Dermis blood vessel endothelial cell (primary cell): Measurements from ENCODE around the gene ZKSCAN1. TPM values are rescaled to one million over a fixed set of nuclear protein-coding genes. Genes with fewer than 3 reads are reported as not detected.
"Not testable (repeated sequence)": the region's sequence is repeated elsewhere in the genome, so short reads cannot be mapped to it uniquely, and the experiment has no call there.

Experiments used
- DNase-seq: peaks from one replicate; pipeline ENCODE4 v3.0.0; 2010
- total RNA-seq: library from RNA; depleted of rRNA; stranded (reverse); fragments of >200 nt; gene quantifications from 2 replicates; pipeline ENCODE4 v1.2.3, GENCODE V29; 2014

The ZKSCAN1 gene
- total RNA-seq, 1 donor from 2014 or later, result 50.9 TPM

GRCh38 chr7:100003711-100004661, 11.4 kb upstream of the ZKSCAN1 start:
- peak; percentile 42 for DNase-seq

- no peak for DNase-seq
These were observed 7.5 kb upstream of the ZKSCAN1 start for GRCh38 chr7:100007887-100008286.

DNA sequence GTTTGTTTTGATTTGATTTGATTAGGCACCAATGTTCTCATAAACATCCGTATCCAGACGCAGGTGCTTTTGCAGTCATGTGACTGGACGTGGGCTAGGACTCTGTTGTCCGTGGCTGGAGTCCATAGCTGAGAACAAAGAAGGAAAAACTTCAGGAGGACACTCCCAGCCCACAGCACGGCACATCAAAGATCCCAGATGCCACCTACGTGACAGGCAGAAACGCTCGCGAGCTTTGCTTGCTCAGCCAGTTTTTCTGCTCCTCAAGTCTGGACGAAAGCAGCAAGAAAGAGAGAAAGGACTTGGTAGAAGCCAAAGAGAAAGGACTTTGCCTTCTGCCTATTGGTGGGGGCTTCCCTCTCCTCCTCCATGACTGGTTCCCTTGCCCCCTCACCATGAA, 6.9 kb upstream of the ZKSCAN1 start:
- DNase-seq, result peak; percentile 33

DNA sequence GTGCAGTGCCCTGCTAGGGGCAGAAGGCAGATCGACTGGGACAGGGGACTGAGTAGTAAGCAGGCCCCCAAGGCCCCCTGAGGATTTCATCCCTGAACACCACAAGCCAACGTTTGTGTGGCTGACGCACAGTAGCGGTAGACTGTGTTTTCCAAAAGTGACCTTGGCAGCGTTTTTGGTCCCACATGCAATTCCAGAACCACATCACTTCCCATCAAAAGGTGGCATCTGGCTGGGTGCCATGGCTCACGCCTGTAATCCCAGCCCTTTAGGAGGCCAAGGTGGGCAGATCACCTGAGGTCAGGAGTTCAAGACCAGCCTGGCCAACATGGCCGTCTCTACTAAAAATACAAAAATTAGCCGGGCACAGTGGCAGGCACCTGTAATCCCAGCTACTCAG, 5.4 kb upstream of the ZKSCAN1 start:
- DNase-seq, result not testable (repeated sequence)

- DNase-seq, result no peak
These were observed 4.5 kb upstream of the ZKSCAN1 start for GRCh38 chr7:100010901-100011300.

GRCh38 chr7:100011516-100011915, 3.9 kb upstream of the ZKSCAN1 start:
- DNase-seq, result no peak

DNA sequence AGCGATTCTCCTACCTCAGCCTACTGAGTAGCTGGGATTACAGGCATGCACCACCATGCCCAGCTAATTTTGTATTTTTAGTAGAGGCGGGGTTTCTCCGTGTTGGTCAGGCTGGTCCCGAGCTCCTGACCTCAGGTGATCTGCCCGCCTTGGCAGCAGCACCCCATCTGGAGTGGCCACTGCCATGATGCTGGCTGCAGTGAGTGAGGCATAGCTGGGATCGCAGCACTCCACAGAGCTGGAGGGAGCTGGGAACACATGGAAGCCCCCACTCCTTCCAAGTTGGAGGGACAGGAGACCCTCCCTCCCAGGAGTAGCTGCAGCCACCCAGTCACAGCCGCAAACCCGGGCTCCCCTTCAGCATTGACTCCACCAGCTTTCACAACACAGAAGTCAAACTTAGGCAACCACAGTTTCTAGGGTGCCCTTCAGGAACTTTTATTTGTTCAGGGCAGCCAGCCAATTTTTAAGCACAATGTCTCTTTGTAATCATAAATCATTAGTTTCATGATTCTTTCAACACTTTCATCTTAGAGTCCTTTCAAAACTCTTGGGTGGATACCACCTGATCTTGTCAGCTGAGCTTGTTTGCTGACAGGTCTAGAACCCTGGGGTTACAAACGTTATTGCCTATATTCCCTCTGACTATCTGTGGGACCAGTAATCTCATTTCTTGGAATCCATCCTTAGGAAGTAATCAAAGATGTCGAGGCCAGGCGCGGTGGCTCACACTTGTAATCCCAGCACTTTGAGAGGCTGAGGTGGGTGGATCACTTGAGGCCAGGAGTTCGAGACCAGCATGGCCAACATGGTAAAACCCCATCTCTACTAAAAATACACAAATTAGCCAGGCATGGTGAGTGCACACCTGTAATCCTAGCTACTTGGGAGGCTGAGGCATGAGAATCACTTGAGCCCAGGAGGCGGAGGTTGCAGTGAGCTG, 2.7 kb upstream of the ZKSCAN1 start:
- not testable (repeated sequence) for DNase-seq

DNA sequence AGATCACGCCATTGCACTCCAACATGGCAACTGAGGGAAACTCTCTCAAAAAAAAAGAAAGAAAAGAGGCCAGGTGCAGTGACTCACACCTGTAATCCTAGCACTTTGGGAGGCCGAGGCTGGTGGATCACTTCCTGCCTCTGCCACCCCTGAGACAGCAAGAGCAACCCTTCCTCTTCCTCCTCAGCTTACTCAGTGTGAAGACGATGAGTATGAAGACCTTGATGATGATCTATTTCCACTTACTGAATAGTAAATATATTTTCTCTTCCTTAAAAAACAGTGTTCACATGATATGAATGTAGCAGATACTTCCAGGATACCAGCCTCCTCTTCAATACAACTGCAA, 2.1 kb upstream of the ZKSCAN1 start:
- DNase-seq, result no peak

- peak; percentile 60 for DNase-seq
These were observed 962 bp downstream of the ZKSCAN1 start for GRCh38 chr7:100016215-100016901.

DNA sequence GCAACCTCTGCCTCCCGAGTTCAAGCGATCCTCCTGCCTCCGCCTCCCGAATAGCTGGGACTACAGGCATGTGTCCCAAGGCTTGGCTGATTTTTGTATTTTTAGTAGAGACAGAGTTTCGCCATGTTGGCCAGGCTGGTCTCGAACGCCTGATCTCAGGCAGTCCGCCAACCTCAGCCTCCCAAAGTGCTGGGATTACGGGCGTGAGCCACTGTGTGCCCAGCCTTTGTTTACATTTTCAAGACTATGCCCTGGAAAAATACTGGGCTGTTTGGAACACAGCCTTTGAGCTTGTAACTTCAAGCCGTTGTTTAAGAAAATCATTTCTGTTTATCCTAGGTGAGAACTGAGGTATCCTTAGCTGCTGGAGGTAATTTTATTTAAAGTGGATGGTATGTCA, 1.9 kb downstream of the ZKSCAN1 start:
- DNase-seq, result no peak

GRCh38 chr7:100017875-100018274, 2.5 kb downstream of the ZKSCAN1 start:
- DNase-seq, result no peak

DNA sequence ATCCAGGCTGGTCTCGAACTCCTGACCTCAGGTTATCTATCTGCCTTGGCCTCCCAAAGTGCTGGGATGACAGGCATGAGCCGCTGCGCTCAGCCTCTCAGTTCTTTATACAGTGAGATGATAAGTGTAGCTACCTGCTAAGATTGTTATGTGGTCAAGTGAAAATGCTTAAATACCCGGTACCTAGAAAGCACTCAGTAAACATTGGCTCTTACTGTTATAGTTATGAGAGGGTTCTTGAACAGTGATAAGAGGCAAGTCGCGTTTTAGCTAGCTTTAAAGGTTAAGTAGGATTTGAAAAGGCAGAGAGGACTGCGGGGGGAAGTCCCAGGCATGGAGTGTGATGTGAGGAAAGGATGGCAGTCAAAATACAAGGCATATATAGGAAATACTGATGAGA, 4.5 kb downstream of the ZKSCAN1 start:
- no peak for DNase-seq

- peak; percentile 33 for DNase-seq
These were observed 5.9 kb downstream of the ZKSCAN1 start for GRCh38 chr7:100021297-100021696.

DNA sequence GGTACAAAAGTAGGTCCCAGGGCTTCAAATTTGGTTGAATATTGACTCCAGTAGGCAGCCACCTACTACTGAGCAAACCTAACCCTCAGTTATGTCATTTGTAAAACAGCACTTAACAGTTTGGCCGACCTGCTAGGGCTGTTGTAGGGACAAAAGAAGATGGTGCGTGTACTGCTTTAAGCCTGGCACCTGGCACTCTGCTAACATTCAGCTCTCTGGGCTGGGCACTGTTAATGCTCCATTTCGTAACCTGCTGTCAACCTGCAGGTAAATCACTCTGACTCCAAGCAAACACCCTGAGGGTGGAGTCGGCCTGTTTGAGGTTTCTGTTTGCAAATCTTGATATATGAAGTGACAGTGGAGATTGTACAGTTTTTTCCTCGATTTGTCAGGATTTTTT, 7.2 kb downstream of the ZKSCAN1 start:
- no peak for DNase-seq

- DNase-seq, result no peak
These were observed 8.1 kb downstream of the ZKSCAN1 start for GRCh38 chr7:100023526-100023925.

DNA sequence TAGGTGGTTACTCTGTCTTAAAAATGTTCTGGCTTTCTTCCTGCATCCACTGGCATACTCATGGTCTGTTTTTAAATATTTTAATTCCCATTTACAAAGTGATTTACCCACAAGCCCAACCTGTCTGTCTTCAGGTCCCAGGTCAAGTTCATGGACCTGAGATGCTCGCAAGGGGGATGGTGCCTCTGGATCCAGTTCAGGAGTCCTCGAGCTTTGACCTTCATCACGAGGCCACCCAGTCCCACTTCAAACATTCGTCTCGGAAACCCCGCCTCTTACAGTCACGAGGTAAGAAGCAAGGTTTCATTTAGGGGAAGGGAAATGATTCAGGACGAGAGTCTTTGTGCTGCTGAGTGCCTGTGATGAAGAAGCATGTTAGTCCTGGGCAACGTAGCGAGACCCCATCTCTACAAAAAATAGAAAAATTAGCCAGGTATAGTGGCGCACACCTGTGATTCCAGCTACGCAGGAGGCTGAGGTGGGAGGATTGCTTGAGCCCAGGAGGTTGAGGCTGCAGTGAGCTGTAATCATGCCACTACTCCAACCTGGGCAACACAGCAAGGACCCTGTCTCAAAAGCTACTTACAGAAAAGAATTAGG, 8.7 kb downstream of the ZKSCAN1 start:
- no peak for DNase-seq

GRCh38 chr7:100027197-100027596, 11.8 kb downstream of the ZKSCAN1 start:
- DNase-seq, result no peak

GRCh38 chr7:100029596-100029995, 14.2 kb downstream of the ZKSCAN1 start:
- DNase-seq, result no peak

DNA sequence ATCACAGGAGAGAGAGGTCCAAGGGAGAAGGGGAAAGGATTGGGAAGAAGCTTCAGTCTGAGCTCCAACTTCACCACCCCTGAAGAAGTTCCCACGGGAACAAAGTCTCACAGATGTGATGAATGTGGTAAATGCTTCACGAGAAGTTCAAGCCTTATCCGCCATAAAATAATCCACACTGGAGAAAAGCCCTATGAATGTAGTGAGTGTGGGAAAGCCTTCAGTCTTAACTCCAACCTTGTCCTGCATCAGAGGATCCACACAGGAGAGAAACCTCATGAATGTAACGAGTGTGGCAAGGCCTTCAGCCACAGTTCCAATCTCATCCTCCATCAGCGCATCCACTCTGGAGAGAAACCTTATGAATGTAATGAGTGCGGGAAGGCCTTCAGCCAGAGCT, 18.1 kb downstream of the ZKSCAN1 start:
- no peak for DNase-seq

- peak; percentile 67 for DNase-seq
These were observed 19.6 kb downstream of the ZKSCAN1 start for GRCh38 chr7:100034871-100035510.

DNA sequence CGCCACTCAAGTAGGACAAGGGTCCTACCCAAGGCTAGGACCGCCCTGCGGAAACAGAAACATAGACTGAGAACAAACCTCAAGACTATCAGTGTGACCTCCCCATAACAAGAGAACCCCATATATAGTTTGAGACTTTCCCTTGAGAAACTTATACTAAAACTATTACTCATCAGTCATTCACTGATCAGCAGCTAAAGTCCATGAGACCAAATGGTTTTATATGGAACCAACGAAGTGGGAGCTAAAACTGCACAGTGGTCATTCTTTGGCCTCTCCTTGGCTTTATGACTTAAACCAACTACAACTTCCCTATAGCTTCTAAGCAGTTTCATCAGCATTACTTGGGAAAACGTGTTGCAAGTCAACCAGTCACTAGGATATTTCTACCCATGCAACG, 20.5 kb downstream of the ZKSCAN1 start:
- DNase-seq, result no peak

DNA sequence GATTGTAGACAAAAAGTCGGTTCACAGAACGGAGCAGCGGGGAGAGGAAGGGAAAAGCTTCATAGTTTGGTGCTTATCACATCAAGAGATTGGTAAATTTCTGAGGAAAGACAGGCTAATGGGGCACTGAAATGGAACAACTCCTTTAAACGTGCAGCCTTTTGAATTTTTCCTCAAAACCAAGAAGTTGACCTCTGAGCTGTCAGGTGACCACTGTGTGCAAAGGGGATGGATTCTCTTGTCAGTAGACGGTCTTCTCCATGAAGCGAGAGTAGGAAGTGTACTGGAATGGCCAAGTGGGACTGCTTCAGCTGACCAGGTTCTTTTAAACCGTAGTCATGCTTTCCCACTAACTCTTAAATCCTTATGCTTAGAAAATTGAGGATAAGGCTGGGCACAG, 22.9 kb downstream of the ZKSCAN1 start:
- no peak for DNase-seq
